Inferior parietal cortex (tissue), 1 donor: ENCODE data around the gene STARD13.
"Not testable (repeated sequence)": the region's sequence is repeated elsewhere in the genome, so short reads cannot be mapped to it uniquely, and the experiment has no call there.

Source experiments
- DNase-seq: peaks from one replicate; pipeline ENCODE4 v3.0.0-alpha.2; 2016; ENCODE audit errors: extremely low spot score

STARD13 gene

DNA sequence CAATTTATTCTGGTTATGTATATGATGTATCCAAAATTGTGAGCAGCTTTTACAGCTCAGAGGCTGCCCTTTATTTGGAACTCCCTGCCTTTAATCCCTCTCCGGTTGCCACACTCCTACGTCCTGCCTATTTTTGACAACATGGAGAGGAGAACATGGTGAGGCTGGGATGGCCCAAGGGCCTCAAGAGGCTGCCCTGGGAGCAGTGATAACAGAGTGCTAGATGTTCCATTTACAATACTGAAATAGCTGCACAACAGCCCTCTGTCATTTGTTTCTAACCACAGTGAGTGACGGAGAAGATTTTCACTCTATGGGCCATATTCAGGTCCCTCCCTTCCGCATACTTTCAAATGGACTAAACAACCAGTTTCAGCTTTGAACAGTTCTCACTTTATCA lies 33.4 kb downstream of the STARD13 start:
- no peak for DNase-seq

DNA sequence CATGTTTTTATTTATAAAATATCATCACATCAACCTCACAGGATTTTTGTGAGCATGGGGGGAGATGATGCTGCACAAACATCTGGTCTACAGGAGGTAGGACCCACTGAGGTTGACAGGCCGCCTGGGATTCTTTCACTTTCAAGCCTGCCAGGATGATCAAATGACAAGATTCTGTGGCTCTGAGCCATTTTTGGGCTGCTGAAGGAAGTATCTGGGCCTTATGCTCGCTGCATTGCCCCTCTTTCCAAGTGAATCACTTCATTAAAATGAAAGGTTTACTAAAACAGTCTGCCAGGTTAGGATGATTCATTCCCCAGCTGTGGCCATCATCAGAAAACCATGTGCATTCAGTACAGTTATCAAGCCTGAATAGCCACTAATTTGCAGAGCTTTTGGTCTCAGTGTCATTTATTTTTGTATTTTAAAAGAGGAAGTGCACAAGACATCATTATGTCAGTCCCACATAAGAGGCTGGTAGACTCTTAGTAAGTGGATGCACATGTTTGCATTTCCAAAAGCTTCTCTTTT lies 34.4 kb downstream of the STARD13 start:
- no peak for DNase-seq

- DNase-seq: no peak
Observed at GRCh38 chr13:33250609-33251008, 34.9 kb downstream of the STARD13 start.

GRCh38 chr13:33249894-33250293 lies 35.7 kb downstream of the STARD13 start:
- DNase-seq: no peak

GRCh38 chr13:33249066-33249465 lies 36.5 kb downstream of the STARD13 start:
- DNase-seq: no peak

- no peak for DNase-seq
Observed at GRCh38 chr13:33245505-33246158, 39.9 kb downstream of the STARD13 start.

DNA sequence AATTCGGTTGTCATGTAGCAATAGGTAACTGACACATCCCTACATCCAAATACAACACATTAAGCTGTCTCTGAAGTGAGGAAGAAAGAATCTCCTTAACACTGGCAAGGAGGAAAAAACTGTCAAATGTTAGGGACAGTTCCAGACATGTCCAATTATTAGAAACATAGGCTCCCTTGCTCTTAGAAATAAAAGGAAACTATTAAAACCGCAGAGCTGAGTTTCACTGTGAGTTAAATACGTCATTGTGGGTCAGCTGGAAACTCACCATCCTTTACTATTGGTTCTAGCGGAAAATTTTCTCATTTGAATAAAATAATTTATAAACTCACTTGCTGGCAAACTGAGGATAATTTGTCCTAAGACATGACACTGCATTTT lies 40.7 kb downstream of the STARD13 start:
- DNase-seq: no peak

DNA sequence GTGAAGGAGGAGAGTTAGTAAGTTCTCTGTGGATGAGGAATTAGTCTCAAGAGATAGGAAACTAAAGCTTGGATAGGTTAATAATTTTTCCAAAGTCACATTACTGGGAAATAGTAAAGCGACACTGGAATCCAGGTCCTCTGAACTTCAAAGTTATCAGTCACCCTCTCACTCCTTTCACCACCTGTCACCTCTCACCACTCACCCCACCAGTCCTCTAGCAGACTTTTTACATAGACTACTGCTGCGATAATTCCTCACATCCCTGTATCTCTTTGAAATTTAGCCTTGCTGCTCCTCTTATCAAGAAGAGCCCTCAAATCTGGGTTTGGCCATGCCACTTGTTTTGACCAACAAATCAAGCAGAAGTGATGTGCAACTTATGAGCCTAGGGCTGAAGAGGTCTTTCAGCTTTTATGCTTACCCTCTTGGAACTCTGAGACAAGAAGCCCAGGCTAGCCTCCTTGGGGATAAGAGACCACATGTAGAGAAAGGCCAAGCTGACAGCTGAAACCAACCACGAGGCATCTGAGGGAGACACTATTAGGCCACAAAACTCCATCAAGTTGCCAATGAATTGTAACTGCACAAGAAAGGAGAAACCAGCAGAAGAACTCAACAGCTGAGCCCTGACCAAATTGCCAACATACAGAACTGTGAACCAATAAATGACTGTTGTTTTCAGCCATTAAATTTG lies 41.2 kb downstream of the STARD13 start:
- no peak for DNase-seq

DNA sequence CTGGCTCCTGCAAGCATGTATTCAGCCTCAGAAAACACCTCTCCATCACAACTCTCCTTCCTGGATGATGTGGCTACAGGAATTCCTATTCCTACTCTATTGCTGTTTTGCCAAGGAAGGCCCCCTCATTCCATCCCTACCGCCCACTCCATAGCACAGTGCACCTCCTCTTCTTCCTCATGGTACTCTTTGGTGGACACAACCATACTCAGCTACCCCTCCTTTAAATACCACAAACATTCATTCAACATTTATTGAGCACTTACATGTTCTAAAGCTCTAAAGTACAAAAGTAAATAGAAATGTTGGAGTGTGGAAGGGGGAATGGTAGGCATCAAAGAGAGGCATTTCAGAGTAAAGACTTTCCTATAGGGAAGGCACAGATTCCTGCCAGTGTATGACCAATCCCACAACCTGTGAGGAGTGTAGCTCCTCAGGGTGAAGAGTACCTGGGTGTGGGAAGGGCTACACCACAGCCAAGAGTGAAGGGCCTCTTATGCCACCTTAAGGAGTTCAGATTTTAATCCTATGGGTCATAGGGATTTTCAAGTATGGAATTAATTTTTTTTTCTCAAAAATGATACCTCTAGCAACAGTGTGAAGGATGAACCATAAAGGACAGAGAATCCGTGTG lies 42.5 kb downstream of the STARD13 start:
- DNase-seq: no peak

GRCh38 chr13:33242372-33242771 lies 43.2 kb downstream of the STARD13 start:
- not testable (repeated sequence) for DNase-seq

DNA sequence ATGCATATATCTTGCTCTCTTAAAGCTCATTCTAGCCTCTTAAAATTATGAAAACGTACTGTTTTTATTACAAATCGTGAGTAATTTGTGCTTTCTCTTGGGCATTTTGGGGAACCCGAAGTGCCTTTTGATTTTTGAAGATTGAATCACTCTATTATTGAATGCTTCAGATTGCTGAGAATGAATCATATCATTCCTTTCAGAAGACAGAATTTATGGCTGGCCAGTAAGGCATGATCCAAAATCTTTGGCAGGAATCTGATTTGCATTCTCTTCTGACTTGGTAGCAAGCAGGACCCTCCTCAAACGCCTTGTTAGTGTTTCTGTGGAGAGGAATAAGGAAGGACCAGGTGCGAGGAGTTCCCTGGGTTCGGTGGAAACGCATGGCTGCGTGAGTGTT lies 49.5 kb downstream of the STARD13 start:
- DNase-seq: no peak

DNA sequence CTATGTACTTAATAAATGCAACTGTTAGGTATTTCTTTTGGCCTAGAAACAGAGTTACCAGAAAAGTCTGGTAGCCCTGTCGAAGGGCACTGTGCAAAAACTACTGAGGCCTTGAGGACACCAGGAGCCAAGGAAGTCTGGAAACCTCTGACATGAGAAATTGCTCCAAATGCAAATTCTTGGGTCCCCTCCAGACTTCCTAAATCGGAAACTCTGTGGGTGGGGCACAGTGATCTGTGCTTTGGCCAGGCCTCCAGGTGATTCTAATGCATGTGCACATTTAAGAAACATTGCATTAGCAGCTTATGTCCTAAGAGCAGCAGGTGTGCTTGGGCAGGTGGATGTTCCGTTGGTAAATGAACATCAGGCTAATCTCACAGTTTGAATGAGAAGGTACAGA lies 50.0 kb downstream of the STARD13 start:
- DNase-seq: no peak

DNA sequence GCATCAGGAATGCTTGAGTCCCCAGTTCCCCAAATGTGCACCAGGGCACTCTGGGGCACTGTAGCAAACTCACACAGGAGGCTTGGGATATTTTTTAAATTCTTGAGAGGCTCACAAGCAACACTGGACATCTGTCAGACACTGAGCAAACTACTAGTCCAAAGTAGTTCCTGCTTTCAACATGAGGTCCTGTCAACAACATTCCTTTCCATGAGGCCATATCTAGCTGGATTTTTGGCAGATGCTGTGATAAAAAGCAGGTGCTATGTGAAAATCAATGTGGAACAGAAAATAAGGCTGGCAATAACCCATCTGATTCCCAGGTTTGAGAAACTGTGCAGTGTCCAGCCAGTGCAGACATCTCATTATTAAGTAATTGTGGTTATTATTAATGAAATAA lies 50.5 kb downstream of the STARD13 start:
- no peak for DNase-seq

- DNase-seq: no peak
Observed at GRCh38 chr13:33233547-33233946, 52.0 kb downstream of the STARD13 start.

GRCh38 chr13:33232883-33233282 lies 52.7 kb downstream of the STARD13 start:
- DNase-seq: no peak

DNA sequence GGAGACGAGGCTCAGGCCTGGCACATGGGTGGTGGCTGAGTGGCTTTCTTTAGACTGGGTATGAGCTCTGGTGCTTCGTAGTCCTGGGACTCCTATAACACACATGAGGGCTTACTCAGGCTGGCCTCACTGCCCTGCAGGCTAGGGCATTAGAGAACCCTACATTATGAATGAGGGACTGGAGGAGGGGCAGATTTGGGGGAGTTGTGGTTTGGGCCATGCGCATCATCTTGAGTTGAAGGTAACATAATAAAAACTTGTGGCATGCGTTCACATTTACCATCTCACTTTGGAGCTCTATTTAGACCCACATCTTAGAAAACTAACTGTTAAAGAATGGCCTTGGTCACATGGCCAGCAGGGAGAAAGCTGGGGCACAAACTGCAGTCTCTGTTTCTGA lies 54.2 kb downstream of the STARD13 start:
- no peak for DNase-seq

GRCh38 chr13:33230178-33230881 lies 55.2 kb downstream of the STARD13 start:
- no peak for DNase-seq

- peak; percentile 72 for DNase-seq
Observed at GRCh38 chr13:33229446-33230177, 55.9 kb downstream of the STARD13 start.

- peak; percentile 83 for DNase-seq
Observed at GRCh38 chr13:33228648-33229445, 56.7 kb downstream of the STARD13 start.

GRCh38 chr13:33227927-33228647 lies 57.5 kb downstream of the STARD13 start:
- DNase-seq: no peak
